HG02759 (cell line): ENCODE results near the gene P4HTM.

ENCODE experiments used
- ATAC-seq: cut with Tn5 transposase; IDR thresholded peaks from one replicate; pipeline ENCODE4 v1.9.1; 2021; ENCODE audit warnings: mild to moderate bottlenecking, moderate library complexity; ENCODE audit not compliant: unreplicated experiment

The P4HTM gene

GRCh38 chr3:49022688-49023171, 32.7 kb downstream of the P4HTM start:
- no peak for ATAC-seq

GRCh38 chr3:49023775-49024174, 33.7 kb downstream of the P4HTM start:
- no peak for ATAC-seq

GRCh38 chr3:49024449-49024848, 34.4 kb downstream of the P4HTM start:
- no peak for ATAC-seq

- no peak for ATAC-seq
Measured at GRCh38 chr3:49025005-49025792, 35.2 kb downstream of the P4HTM start.

- ATAC-seq: no peak
Measured at GRCh38 chr3:49025793-49026520, 35.9 kb downstream of the P4HTM start.

GRCh38 chr3:49026536-49026935, 36.5 kb downstream of the P4HTM start:
- ATAC-seq: no peak

GRCh38 chr3:49027634-49028033, 37.6 kb downstream of the P4HTM start:
- no peak for ATAC-seq

GRCh38 chr3:49028298-49028672, 38.2 kb downstream of the P4HTM start:
- ATAC-seq: no peak

- peak; percentile 92 for ATAC-seq
Measured at GRCh38 chr3:49028673-49029562, 38.9 kb downstream of the P4HTM start, which contains the start of gene IMPDH2. Gene IMPDH2, minus strand, starts transcription at chr3:49029398. Its CDS starts 48 bp downstream, at chr3:49029350.

- no peak for ATAC-seq
Measured at GRCh38 chr3:49029563-49029884, 39.5 kb downstream of the P4HTM start.

- no peak for ATAC-seq
Measured at GRCh38 chr3:49030321-49030720, 40.3 kb downstream of the P4HTM start.

GRCh38 chr3:49032646-49033304, 42.7 kb downstream of the P4HTM start:
- no peak for ATAC-seq

GRCh38 chr3:49034650-49035049, 44.6 kb downstream of the P4HTM start:
- ATAC-seq: no peak

GRCh38 chr3:49035281-49035680, 45.2 kb downstream of the P4HTM start:
- ATAC-seq: no peak

- ATAC-seq: no peak
Measured at GRCh38 chr3:49053543-49053942, 63.5 kb downstream of the P4HTM start.

GRCh38 chr3:49054344-49054862, 64.4 kb downstream of the P4HTM start:
- no peak for ATAC-seq
